SIG-M5 treated with dmso at 0.1 percent for 504 hours (cell line): Measurements from ENCODE around the gene COL18A1.

Experiments used
- DNase-seq: peaks from one replicate; lab custom pipeline; 2025; ENCODE audit not compliant: unreplicated experiment; lab: John Stamatoyannopoulos, UW

COL18A1 gene

DNA sequence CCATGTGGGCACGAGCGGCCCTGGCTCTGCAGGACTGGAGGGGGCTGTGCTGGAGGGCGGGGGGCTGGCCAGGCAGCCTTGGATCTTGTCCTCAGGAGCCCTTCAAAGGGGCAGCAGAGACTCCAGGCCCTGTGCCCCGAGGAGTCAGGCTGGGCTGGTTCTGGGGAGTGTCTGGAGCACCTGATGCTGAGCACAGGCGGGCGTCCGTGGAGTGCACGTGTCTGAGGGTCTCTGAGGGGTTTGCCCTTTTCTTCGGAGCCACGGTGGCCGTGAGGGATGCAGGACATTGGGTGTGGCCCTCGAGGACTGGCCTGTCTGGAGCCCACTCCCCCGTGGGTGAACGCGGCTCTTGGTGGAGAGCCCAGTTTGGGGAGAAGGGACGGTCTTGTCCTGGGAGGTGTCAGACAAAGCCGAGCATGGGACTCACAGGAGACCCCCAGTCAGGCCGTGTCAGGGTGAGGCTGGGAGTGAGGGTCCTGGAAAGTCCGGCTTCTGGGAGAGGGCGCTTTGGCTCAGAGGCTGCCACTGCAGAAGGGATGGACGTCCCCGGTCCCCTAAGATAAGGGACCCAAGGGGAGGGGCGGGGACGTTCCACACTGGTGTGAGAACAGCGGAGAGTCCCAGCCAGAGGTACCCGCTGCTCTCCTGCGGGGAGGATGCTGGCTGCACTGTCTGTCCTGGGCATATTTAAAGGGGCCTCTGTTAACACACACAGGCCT, 60.8 kb downstream of the COL18A1 start:
- no peak for DNase-seq

DNA sequence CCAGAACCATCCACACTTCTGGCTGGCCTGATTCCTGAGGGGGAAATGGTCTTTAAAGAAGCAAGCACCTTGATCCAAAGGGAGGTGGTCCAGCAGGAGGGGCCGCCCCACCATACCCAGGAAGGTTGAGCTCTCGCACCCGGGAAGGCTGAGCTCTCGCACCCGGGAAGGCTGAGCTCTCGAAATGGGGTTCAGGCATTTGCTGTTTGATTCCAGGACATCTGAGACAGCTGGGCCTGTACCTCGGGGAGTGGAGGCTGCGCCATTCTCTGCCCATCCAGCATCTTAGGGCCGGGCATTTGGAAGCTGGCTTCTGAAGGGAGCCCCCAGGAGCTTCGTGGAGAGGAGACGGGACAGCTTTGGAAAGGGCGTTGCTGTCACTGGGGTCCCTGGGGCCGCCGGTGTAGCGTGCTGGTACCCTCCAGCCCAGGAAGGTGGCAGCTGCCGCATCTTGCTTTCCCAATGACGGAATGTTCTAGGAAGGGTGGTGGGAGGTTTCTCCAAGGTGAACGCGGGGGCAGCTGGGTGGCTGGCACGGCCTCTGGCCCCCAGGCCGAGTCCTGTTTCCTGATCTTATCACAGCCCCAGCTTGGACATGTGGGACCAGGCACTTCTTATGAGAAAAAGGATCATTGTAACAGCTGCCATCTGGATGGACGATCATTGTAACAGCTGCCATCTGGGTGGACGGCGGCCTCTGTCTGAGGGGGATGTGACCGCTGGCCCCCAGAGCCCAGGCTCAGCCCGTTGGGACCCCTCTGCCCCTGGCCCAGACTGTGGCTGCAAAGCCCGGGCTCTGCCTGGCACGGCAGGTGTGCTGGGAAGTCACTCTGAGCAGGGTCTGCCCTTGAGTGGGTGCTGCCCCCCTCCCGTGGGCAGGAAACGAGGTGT, 61.6 kb downstream of the COL18A1 start:
- no peak for DNase-seq

DNA sequence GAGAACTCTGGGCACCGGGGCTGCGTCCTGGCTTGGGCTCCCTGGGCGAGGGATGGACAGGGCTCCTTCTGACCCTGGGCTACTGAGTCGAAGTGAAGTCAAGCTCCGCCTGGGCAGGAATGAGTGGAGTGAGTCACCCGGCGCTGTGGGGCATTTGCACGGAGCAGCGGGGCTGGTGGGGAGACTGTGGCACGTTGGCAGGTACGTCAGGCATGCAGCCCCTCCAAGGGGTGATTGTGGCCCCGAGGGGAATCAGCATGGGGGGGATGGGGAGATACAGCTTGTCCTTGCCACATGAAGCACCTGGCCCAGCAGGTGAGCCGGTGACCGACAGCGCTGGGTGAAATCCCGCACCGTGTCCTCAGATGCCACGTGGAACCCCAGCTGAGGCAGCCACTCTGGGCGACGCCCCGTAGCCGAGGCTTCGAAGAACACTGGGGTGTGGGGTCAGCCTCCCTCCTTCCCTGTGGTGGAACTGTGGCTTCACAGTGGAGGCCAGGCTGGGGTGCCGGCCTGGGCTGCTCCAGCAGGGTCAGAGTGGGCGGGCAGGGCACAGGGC, 62.3 kb downstream of the COL18A1 start:
- no peak for DNase-seq

DNA sequence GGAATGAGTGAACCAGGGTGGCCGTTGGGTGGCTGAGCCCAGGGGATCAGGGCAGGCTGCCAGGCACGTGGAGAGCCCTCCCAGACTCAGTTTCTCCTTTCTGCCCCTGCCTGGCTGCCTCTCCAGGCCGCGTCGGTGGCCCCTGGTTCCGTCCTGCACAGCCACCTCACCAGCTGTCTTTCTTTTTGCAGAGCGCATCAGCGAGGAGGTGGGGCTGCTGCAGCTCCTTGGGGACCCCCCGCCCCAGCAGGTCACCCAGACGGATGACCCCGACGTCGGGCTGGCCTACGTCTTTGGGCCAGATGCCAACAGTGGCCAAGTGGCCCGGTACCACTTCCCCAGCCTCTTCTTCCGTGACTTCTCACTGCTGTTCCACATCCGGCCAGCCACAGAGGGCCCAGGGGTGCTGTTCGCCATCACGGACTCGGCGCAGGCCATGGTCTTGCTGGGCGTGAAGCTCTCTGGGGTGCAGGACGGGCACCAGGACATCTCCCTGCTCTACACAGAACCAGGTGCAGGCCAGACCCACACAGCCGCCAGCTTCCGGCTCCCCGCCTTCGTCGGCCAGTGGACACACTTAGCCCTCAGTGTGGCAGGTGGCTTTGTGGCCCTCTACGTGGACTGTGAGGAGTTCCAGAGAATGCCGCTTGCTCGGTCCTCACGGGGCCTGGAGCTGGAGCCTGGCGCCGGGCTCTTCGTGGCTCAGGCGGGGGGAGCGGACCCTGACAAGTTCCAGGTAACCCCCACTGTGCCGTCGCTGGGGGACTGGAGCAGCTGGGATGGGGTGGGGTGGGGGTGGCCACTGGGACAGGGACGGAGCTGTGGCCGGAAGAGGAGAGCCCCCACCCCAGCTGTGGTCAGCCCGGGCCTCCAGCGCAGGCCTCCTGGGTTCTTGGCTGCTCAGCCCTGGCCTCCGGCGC, 63.3 kb downstream of the COL18A1 start:
- no peak for DNase-seq

DNA sequence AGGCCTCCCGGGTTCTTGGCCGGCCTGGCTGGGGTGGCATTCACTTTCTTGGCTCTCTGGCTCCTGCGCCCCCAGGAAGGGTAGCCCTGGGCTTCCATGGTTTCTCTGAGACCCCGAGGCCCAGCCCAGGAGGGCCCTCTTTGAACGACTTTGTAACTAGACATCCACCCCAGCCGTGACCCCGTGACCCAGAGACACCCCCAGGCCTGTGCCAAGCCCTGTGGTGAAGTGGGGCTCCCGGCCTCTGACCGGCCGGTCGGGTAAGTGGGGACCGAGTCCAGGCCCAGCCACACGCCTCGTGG, 64.0 kb downstream of the COL18A1 start:
- no peak for DNase-seq

DNA sequence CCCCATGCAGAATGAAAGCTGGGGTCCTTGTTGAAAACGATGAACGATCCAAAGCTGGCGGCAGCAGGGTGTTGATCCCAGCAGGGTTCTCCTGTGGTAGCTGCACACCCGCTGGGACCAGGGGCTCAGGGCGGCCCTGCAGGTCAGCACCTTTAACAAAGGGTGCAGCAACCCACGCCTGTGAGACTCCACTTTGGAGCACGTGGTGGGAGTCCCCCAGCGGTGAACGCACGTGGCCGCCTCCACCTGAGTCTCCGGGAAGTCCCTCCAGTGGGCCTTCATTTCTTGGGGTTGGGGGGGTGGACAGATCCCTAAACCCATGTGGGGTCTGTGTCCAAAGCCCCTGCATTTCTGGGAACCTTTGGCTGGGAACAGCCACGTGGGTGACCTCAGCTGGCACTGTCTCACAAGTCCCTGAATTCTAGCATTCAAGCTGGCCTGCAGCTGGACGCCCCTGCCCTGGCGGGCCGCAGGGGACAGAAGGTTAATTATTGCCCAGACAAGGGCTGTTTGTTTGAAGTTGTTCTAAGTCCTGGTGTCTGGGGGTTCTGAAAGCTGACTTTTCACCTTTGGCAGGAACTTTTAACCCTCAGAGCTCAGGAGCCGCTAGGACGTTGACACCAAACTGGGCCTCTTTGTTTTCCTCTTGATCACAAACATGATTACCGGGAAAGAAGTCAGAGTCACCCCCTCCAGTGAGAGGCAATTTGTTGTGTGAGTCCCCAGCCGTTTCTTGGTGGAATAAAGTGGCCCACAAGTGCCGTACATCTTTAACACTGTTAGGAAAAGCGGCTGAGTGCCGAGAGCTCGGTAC, 64.5 kb downstream of the COL18A1 start:
- DNase-seq: no peak

DNA sequence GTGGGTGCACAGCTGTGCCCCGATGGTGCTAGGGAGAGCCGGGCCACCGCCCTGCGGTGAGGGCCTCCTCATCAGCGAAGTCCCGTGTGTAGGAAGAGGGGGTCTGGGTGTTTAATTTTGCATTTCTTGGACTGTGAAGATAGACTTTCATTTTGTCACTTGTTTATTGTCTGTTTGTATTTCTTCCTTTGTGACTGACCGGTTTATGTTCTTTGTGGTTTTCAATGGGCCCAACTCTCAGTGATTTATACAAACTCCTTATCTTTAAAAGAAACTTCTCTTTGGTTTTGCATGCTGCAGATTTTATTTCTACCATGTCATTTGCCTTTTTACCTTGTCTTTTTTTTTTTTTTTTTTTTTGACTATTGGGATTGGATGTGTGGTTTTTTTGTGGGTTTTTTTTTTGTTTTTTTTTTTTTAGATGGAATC, 65.1 kb downstream of the COL18A1 start:
- DNase-seq: no peak

DNA sequence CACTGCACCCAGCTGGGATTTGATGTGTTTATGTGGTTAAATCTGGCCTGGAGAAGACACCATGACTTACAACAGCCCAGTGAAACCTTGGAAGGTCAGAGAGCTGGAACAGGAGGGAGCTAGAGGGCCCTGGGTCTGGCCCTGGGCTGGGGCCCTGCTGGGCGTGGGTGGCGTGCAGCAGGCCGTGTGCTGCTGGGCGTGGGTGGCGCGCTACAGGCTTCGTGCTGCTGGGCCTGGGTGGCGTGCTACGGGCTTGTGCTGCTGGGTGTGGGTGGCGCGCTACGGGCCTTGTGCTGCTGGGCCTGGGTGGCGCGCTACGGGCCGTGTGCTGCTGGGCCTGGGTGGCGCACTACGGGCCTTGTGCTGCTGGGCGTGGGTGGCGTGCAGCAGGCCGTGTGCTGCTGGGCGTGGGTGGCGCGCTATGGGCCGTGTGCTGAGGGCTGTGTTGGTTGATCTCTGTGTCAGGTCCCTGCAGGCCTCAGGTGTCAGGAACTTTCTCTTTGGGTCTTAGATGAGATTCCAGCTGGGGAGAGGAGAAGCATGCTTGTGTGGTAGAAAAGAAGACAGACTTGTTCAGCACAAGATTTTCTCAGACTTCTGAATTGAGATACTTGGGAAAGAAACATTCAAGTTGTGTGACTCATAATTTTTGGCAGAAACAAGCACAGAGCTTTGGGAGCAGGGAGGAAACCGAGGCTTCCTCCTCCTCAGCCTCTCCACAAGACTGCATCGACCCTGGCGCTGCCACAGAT, 66.0 kb downstream of the COL18A1 start:
- peak; percentile 51 for DNase-seq

DNA sequence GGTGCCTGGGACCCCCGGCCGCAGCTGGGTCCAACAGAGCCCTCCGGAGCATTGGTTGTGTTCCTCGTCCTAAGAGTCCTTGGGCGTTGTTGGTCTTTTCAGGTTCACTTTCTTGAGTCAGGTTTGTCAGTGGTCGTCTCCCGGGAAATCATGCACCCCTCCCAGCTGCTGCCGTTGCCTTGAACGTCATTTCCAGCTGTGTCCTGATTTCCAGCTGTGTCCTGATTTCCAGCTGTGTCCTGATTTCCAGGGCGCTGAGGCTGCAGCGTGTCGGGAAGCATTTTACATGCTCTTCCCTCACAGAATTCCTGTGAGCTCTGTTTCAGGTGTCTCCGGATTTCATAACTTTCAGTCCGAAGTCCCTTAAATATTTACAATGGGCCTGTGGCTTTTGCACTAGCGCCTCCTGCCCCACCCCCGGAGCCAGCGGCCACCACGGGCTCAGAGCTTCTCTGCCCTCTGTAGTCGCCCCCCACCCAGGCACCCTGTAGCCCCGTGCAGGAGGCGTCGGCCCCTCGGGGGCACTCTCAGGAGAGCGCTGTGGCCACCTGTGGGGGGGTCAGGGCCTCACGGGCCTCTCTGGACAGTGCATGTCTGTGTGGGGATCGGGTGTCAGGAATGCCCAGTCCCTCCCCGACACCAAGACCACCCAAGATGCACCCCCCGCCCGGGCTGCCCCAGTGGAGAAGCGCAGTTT, 66.7 kb downstream of the COL18A1 start:
- no peak for DNase-seq

DNA sequence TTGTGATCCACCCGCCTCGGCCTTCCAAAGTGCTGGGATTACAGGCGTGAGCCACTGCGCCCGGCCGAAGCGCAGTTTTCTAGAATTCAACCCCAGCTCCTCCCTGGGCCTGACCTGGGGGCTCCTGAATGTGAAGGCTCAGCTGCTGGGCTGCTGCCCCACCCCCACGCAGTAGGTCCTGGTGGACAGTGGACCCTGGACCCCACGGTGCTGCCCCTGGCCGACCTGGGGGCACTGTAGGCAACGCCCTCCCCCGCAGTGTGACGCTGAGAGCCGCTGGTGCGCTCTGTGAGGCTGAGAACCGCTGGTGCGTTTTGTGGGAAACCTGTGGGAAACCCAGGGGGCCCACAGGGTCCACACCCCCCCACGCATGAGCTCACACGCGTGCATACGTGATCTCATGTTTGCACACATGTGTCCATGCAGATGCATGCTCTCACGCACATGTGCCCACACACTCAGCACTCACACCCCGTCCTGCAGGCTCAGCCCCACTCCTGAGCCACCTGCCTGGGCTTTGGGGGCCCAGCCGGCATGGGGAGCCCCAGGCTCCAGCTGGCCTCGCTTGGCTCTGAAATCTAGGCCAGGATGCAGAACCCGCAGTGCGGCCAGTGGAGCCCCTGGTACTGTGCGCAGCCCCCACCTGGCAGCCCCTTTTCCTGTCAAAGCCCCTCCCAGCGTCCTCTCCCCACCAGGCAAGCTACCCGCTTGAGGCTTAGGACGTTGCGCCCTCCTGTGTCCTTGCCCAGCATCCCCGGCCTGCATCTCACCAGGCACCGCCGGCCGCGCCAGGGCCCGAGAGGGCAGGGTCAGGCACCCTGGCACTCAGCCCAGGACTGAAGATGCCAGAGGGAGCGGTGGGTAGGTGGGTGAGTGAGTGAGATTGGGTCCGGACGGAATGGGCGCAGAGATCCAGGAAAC, 67.7 kb downstream of the COL18A1 start:
- no peak for DNase-seq

DNA sequence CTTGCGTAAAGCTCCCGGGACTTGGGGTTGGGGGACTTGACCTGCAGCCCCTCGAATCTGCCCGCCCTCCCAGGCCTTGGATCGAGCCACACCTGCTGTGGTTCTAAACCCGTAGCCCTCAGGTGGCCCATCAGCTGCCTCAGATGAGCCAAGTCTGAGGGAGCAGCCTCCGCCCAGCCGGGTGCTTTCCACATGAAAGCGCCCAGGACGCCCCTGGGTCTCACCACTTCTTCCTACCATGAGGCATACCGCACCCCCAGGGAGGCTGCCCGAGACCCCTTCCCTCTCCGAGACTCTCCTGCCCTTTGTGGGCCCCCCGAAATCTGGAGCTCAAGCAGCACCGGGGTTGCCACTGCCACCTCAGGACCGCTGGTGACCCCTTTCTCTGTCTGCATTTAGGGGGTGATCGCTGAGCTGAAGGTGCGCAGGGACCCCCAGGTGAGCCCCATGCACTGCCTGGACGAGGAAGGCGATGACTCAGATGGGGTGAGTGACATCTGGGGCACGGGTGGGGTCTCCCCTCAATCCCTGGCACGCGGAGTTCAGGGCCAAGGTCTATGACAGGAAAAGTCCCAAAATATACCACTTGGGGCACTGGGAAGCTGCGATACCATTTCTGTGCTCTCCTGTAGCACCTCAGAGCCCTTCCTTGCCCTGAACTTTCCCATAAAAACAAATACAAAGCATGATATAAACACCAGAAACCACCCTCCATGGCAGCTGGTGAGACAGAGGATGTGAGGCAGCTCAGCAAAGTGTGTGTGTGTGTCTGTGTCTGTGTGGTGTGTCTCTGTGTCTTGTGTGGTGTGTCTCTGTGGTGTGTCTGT, 68.7 kb downstream of the COL18A1 start:
- DNase-seq: no peak

DNA sequence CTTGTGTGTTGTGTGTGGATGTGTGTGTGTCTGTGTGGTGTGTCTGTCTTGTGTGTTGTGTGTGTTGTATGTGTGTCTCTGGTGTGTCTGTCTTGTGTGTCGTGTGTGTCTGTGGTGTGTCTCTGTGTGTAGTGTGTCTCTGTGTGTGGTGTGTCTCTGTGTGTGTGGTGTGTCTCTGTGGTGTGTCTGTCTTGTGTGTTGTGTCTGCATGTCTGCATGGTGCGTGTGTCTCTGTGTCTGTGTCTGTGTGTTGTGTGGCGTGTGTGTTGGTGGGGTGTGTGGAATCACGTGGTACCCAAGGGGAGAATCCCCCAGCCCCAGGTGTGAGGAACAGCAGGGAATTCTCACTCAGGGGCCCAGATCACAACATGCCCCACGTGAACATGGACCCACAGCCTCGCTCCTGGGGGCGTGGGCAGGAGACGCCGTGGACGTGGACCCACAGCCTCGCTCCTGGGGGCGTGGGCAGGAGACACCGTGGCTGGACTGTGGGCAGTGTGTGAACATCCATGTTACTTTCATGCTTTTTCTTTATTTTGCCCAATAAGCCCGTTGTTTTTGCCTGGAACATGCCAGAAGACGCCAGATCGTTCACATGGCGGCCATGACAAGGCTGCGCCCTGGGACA, 69.5 kb downstream of the COL18A1 start:
- no peak for DNase-seq

DNA sequence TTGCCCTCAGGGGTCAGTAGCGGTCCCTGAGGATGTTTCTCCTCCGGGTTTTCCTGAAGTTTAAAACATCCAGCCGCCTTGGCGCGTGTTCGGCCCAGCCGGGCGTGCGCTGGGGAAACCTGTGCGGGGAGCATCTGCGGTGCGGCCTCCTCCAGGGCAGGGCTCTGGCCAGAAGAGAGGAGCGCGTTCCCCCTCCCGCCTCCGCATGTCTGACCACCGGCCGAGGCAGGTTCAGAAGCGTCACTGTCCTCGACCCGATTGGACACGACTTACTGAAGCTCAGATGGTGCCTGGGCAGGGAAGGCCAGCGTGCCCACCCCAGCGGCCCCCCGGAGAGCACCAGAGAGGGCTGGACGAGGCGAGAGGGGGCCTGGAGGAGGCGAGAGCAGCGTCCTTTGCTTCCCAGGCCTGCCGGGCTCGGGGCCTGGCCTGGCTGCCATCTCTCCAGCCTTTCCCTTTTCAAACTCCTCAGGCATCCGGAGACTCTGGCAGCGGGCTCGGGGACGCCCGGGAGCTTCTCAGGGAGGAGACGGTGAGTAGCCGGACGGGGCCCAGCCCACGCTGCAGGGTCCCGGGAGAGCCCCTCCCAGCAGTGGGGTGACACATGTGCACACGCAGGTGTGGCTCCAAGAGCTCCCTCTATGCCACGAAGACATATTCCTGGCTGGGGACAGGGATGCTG, 70.2 kb downstream of the COL18A1 start:
- DNase-seq: no peak

DNA sequence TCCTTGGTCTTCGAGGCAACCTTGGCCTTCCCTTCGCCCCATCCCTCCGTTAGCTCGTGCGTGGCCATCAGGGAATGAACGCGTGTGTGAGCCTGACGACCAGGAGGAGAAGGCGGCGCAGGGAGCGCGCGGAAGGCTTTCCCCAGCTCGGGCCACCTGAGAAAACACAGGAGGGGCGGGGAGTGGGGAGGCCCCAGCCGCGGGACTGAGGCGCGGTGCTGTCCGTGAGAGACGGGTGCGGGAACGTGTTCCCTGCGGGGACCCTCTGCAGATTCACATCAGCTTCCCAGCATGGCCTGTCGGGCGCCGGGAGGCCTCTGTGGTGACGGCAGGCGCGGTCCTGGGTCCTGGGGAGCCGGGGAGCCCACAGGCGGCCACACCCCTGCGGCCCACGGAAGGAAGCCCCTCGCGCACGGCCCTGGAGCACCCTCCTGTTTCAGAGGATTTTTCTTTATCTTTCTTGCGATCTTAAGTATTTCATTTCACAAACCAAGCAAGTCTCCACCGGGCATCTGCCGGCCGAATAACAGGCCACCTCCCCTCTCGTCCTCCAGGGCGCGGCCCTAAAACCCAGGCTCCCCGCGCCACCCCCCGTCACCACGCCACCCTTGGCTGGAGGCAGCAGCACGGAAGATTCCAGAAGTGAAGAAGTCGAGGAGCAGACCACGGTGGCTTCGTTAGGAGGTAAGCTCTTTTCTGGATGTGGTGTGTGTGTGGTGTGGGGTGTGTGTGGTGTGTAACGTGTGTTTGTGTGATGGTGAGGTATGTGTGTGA, 71.0 kb downstream of the COL18A1 start:
- DNase-seq: no peak

DNA sequence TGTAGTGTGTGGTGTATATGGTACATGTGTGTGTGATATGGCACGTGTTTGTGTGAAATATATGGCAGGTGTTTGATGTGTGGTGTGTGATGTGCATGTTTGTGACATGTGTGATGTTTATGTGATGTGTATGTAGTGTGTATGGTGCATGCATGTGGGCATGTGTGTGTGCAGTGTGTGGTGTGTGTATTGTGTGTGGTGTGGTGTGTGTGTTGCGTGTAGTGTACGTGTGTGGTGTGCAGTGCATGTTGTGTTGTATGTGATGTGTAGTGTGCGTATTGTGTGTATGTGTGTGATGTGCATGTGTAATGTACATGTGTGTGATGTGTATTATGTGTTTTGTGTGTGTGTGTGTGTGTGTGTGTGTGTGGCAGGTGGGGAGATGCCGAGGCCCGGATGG, 71.6 kb downstream of the COL18A1 start:
- no peak for DNase-seq
